Hematopoietic multipotent progenitor cell treated with erythropoietin and hydrocortisone succinate and interleukin-3 and kit ligand, for 17 days (in vitro differentiated cells): Measurements from ENCODE around the gene OPRD1.
A peak's percentile ranks its signal among the peaks of the same experiment; 100 is the strongest.
"Not testable (repeated sequence)": the region's sequence is repeated elsewhere in the genome, so short reads cannot be mapped to it uniquely, and the experiment has no call there.

ENCODE experiments used
- DNase-seq: peaks from one replicate; pipeline ENCODE4 v3.0.0-alpha.2; 2015; ENCODE audit warnings: low spot score

OPRD1 gene

GRCh38 chr1:28845786-28846543 lies 34.0 kb downstream of the OPRD1 start:
- no peak for DNase-seq

- not testable (repeated sequence) for DNase-seq
These were observed 35.2 kb downstream of the OPRD1 start for GRCh38 chr1:28847207-28847606.

- no peak for DNase-seq
These were observed 36.4 kb downstream of the OPRD1 start for GRCh38 chr1:28848416-28848815.

- no peak for DNase-seq
These were observed 41.2 kb downstream of the OPRD1 start for GRCh38 chr1:28853093-28853742.

- not testable (repeated sequence) for DNase-seq
These were observed 42.4 kb downstream of the OPRD1 start for GRCh38 chr1:28854406-28854805.

GRCh38 chr1:28855046-28855445 lies 43.1 kb downstream of the OPRD1 start:
- no peak for DNase-seq

- no peak for DNase-seq
These were observed 43.5 kb downstream of the OPRD1 start for GRCh38 chr1:28855469-28855951.

- DNase-seq: no peak
These were observed 44.0 kb downstream of the OPRD1 start for GRCh38 chr1:28855969-28856368.

GRCh38 chr1:28860332-28861073 lies 48.5 kb downstream of the OPRD1 start:
- DNase-seq: no peak

GRCh38 chr1:28862571-28863403 lies 50.8 kb downstream of the OPRD1 start:
- DNase-seq: no peak

GRCh38 chr1:28864695-28865094 lies 52.7 kb downstream of the OPRD1 start:
- DNase-seq: no peak

GRCh38 chr1:28865997-28866650 lies 54.2 kb downstream of the OPRD1 start:
- DNase-seq: peak; percentile 42

- no peak for DNase-seq
These were observed 55.9 kb downstream of the OPRD1 start for GRCh38 chr1:28867850-28868249.

- DNase-seq: no peak
These were observed 58.0 kb downstream of the OPRD1 start for GRCh38 chr1:28869952-28870351.

- DNase-seq: no peak
These were observed 59.8 kb downstream of the OPRD1 start for GRCh38 chr1:28871631-28872401.

- not testable (repeated sequence) for DNase-seq
These were observed 63.2 kb downstream of the OPRD1 start for GRCh38 chr1:28875134-28875533.

- peak; percentile 90 for DNase-seq
These were observed 65.3 kb downstream of the OPRD1 start for GRCh38 chr1:28877132-28877781.

- DNase-seq: no peak
These were observed 66.8 kb downstream of the OPRD1 start for GRCh38 chr1:28878796-28879195.

- DNase-seq: peak; percentile 98
These were observed 70.1 kb downstream of the OPRD1 start for GRCh38 chr1:28882009-28882628.

- no peak for DNase-seq
These were observed 71.3 kb downstream of the OPRD1 start for GRCh38 chr1:28883242-28883616.
